CD8-positive, alpha-beta memory T cell (primary cell): Measurements from ENCODE around the gene ZNF581. TPM values are rescaled to one million over a fixed set of nuclear protein-coding genes. Genes with fewer than 3 reads are reported as not detected.

Experiments used
- CTCF ChIA-PET: fragments of 350-600 bp; sonication (Branson Sonifier 250); formaldehyde crosslinking; loops from one replicate; lab custom pipeline; 2021; ENCODE audit warnings: antibody characterized with exemption; lab: Charles Lee
- POLR2A ChIA-PET: fragments of 350-600 bp; sonication (Branson Sonifier 250); formaldehyde crosslinking; loops from one replicate; lab custom pipeline; 2021; ENCODE audit warnings: antibody characterized with exemption; lab: Charles Lee
- DNase-seq, 5 donors: peaks; one replicate each; pipeline versions ENCODE4 v3.0.0 to v3.0.0-alpha.2; 2020 to 2022; ENCODE audit warnings: mixed read lengths in 1 of 5
- H3K27ac ChIP-seq: one replicate; pipeline ENCODE4 v1.7.0; 2013; ENCODE audit warnings: low read depth, mild to moderate bottlenecking, low read length, moderate library complexity
- H3K27me3 ChIP-seq: 2 replicates; pipeline ENCODE4 v1.7.0; 2013; ENCODE audit warnings: low read length, mild to moderate bottlenecking; ENCODE audit not compliant: insufficient read depth, poor library complexity, severe bottlenecking
- H3K36me3 ChIP-seq: 2 replicates; pipeline ENCODE4 v1.7.0; 2013; ENCODE audit warnings: mild to moderate bottlenecking, low read length, moderate library complexity; ENCODE audit not compliant: insufficient read depth
- H3K4me1 ChIP-seq: 2 replicates; pipeline ENCODE4 v1.7.0; 2013; ENCODE audit warnings: mild to moderate bottlenecking, low read length, moderate library complexity; ENCODE audit not compliant: insufficient read depth
- H3K4me3 ChIP-seq: 2 replicates; pipeline ENCODE4 v1.7.0; 2013; ENCODE audit warnings: mild to moderate bottlenecking, low read length
- H3K9me3 ChIP-seq: 2 replicates; pipeline ENCODE4 v1.7.0; 2013; ENCODE audit warnings: mild to moderate bottlenecking, low read length
- H3K27ac Mint-ChIP-seq, 8 donors: one replicate each; pipeline ENCODE4 v1.8.0; 2020 to 2021; ENCODE audit warnings: mixed read lengths in 8 of 8, mild to moderate bottlenecking in 6 of 8, inconsistent platforms in 3 of 8, moderate library complexity in 3 of 8
- H3K27me3 Mint-ChIP-seq, 2 donors: one replicate each; pipeline ENCODE4 v1.8.0; 2020 to 2021; ENCODE audit warnings: mixed read lengths in 2 of 2, mild to moderate bottlenecking in 1 of 2, moderate library complexity in 1 of 2
- H3K36me3 Mint-ChIP-seq, 3 donors: one replicate each; pipeline ENCODE4 v1.8.0; 2020 to 2021; ENCODE audit warnings: mixed read lengths in 3 of 3, inconsistent platforms in 1 of 3, mild to moderate bottlenecking in 1 of 3
- H3K4me1 Mint-ChIP-seq, 3 donors: one replicate each; pipeline ENCODE4 v1.8.0; 2020 to 2021; ENCODE audit warnings: mixed read lengths in 3 of 3, inconsistent platforms in 1 of 3, mild to moderate bottlenecking in 1 of 3
- H3K4me3 Mint-ChIP-seq, 7 donors: one replicate each; pipeline ENCODE4 v1.8.0; 2020 to 2021; ENCODE audit warnings: mixed read lengths in 7 of 7, mild to moderate bottlenecking in 6 of 7, moderate library complexity in 4 of 7, inconsistent platforms in 2 of 7
- H3K9me3 Mint-ChIP-seq, 5 donors: one replicate each; pipeline ENCODE4 v1.8.0; 2020 to 2022; ENCODE audit warnings: mixed read lengths in 5 of 5, mild to moderate bottlenecking in 3 of 5, moderate library complexity in 2 of 5, inconsistent platforms in 1 of 5
- polyA plus RNA-seq: library from polyadenylated mRNA; unstranded; fragments of 300-500 nt; fragmentation: Illumina TruSeq; gene quantifications from one replicate; pipeline ENCODE4 v1.2.3, GENCODE V29; 2021
- total RNA-seq, 2 experiments: library from RNA; stranded (reverse); gene quantifications; one replicate each; pipeline ENCODE4 v1.2.3, GENCODE V29; 2021

Gene ZNF581
- total and polyA plus RNA-seq, 3 experiments from 2014 or later = 23.4 to 34.4 (median 32.8) TPM

GRCh38 chr19:55603581-55604292 is 39.7 kb upstream of the ZNF581 start:
- Histone ChIP-seq H3K9me3 (no peaks in the 10 kb centered on the region), H3K4me1 (peaks cover 36% of the 10 kb centered on the region), H3K27me3 (no peaks in the 10 kb centered on the region), H3K27ac (peak overlapping the region; percentile 80), H3K4me3 (no peak overlapping the region), H3K36me3 (no peaks in the 10 kb centered on the region)
- POLR2A ChIA-PET = interaction anchor here (1.5 kb wide), 1 partner anchor 36 kb away, joined by 4 read pairs; no protein-coding TSS in a partner anchor
- DNase-seq = no peak
- CTCF ChIA-PET = interaction anchor here (1.2 kb wide), 1 partner anchor 21 kb away, joined by 3 read pairs; the partner anchor contains the start of gene ZNF784
- Mint-ChIP-seq H3K4me1 (peaks cover 41 to 61% (median 56%) of the 10 kb centered on the region in 3 donors), H3K4me3 (peak overlapping the region; percentile 14 to 90 (median 38)), H3K36me3 (peaks cover 0 to 40% (median 4%) of the 10 kb centered on the region in 3 donors), H3K9me3 (no peaks in the 10 kb centered on the region), H3K27ac (peak overlapping the region in 6 of 8 donors; percentile 26 to 94 (median 54)), H3K27me3 (no peaks in the 10 kb centered on the region)

GRCh38 chr19:55605207-55605636 is 38.2 kb upstream of the ZNF581 start:
- Mint-ChIP-seq H3K27me3 (no peaks in the 10 kb centered on the region), H3K4me3 (peak overlapping the region; percentile 85 to 93 (median 88)), H3K27ac (peak overlapping the region; percentile 85 to 97 (median 91)), H3K36me3 (peaks cover 4 to 44% (median 8%) of the 10 kb centered on the region in 3 donors), H3K9me3 (no peaks in the 10 kb centered on the region), H3K4me1 (peaks cover 43 to 70% (median 65%) of the 10 kb centered on the region in 3 donors)
- Histone ChIP-seq H3K36me3 (peaks cover 6% of the 10 kb centered on the region), H3K27me3 (no peaks in the 10 kb centered on the region), H3K4me1 (peaks cover 35% of the 10 kb centered on the region), H3K9me3 (no peaks in the 10 kb centered on the region), H3K27ac (peak overlapping the region; percentile 80), H3K4me3 (peak overlapping the region; percentile 71)
- POLR2A ChIA-PET = interaction anchor here (1.5 to 2.0 kb wide), 3 partner anchors 19 to 49 kb away, joined by 4 to 9 read pairs (median 4); partner anchors contain the start of gene ZNF784
- CTCF ChIA-PET = interaction anchor here (0.5 to 3.3 kb wide), 18 partner anchors 12 to 423 kb away, joined by 3 to 67 read pairs (median 8); partner anchors contain the start of genes U2AF2 and ZNF784
- DNase-seq = peak; percentile 97 to 98 (median 98)

GRCh38 chr19:55605637-55606470 is 37.6 kb upstream of the ZNF581 start, which contains the start of gene ZNF865:
ZNF865 (plus strand) TSS chr19:55605647; CDS start chr19:55613619, 7,972 bp downstream.
- Mint-ChIP-seq H3K36me3 (peaks cover 4 to 49% (median 8%) of the 10 kb centered on the region in 3 donors), H3K4me1 (peaks cover 48 to 72% (median 70%) of the 10 kb centered on the region in 3 donors), H3K27me3 (no peaks in the 10 kb centered on the region), H3K4me3 (peak within 1 kb of the TSS; percentile 89 to 97 (median 90)), H3K9me3 (no peaks in the 10 kb centered on the region), H3K27ac (peak within 1 kb of the TSS; percentile 92 to 99 (median 96))
- Histone ChIP-seq H3K4me1 (peaks cover 32% of the 10 kb centered on the region), H3K36me3 (peaks cover 6% of the 10 kb centered on the region), H3K27me3 (no peaks in the 10 kb centered on the region), H3K4me3 (peak within 1 kb of the TSS; percentile 83), H3K27ac (peak within 1 kb of the TSS; percentile 80), H3K9me3 (no peaks in the 10 kb centered on the region)
- POLR2A ChIA-PET = interaction anchor here (0.8 to 2.0 kb wide), 4 partner anchors 19 to 49 kb away, joined by 3 to 9 read pairs (median 4); partner anchors contain the start of gene ZNF784
- DNase-seq = peak; percentile 62 to 79 (median 67)
- CTCF ChIA-PET = interaction anchor here (0.5 to 3.3 kb wide), 21 partner anchors 8 to 424 kb away, joined by 3 to 67 read pairs (median 7); partner anchors contain the start of genes U2AF2 and ZNF784

GRCh38 chr19:55606471-55606787 is 37.0 kb upstream of the ZNF581 start:
- H3K4me3 Mint-ChIP-seq = peak overlapping the region; percentile 89 to 97 (median 90)
- H3K9me3 Mint-ChIP-seq = no peaks in the 10 kb centered on the region
- Histone ChIP-seq H3K4me3 (peak overlapping the region; percentile 83), H3K9me3 (no peaks in the 10 kb centered on the region), H3K36me3 (peaks cover 6% of the 10 kb centered on the region), H3K4me1 (peaks cover 27% of the 10 kb centered on the region), H3K27ac (peak overlapping the region; percentile 80), H3K27me3 (no peaks in the 10 kb centered on the region)
- CTCF ChIA-PET = interaction anchor here (1.0 to 3.3 kb wide), 17 partner anchors 9 to 139 kb away, joined by 3 to 67 read pairs (median 9); partner anchors contain the start of genes U2AF2 and ZNF784
- peak overlapping the region; percentile 92 to 99 (median 96) for H3K27ac Mint-ChIP-seq
- POLR2A ChIA-PET = interaction anchor here (0.8 to 2.0 kb wide), 4 partner anchors 18 to 48 kb away, joined by 3 to 9 read pairs (median 4); partner anchors contain the start of gene ZNF784
- H3K36me3 Mint-ChIP-seq = peaks cover 4 to 53% (median 8%) of the 10 kb centered on the region in 3 donors
- no peaks in the 10 kb centered on the region for H3K27me3 Mint-ChIP-seq
- DNase-seq = no peak
- peaks cover 49 to 71% (median 70%) of the 10 kb centered on the region in 3 donors for H3K4me1 Mint-ChIP-seq

GRCh38 chr19:55606817-55607216 is 36.6 kb upstream of the ZNF581 start:
- peak overlapping the region; percentile 80 for H3K27ac ChIP-seq
- Mint-ChIP-seq H3K9me3 (no peaks in the 10 kb centered on the region), H3K4me3 (peak overlapping the region; percentile 13 to 93 (median 89)), H3K4me1 (peaks cover 50 to 70% (median 69%) of the 10 kb centered on the region in 3 donors), H3K36me3 (peaks cover 4 to 55% (median 8%) of the 10 kb centered on the region in 3 donors), H3K27me3 (no peaks in the 10 kb centered on the region), H3K27ac (peak overlapping the region; percentile 43 to 98 (median 94))
- DNase-seq = no peak
- POLR2A ChIA-PET = interaction anchor here (0.8 to 2.0 kb wide), 5 partner anchors 17 to 48 kb away, joined by 3 to 9 read pairs (median 3); partner anchors contain the start of gene ZNF784
- H3K36me3 ChIP-seq = peaks cover 6% of the 10 kb centered on the region
- peaks cover 26% of the 10 kb centered on the region for H3K4me1 ChIP-seq
- CTCF ChIA-PET = interaction anchor here (1.0 to 3.3 kb wide), 18 partner anchors 8 to 140 kb away, joined by 3 to 67 read pairs (median 8); partner anchors contain the start of genes U2AF2 and ZNF784
- H3K9me3 ChIP-seq = no peaks in the 10 kb centered on the region
- no peaks in the 10 kb centered on the region for H3K27me3 ChIP-seq
- no peak overlapping the region for H3K4me3 ChIP-seq

- no peak for DNase-seq
Measured at GRCh38 chr19:55609326-55609725, 34.1 kb upstream of the ZNF581 start.

More at GRCh38 chr19:55609326-55609725, 34.1 kb upstream of the ZNF581 start:
- H3K27ac ChIP-seq = no peak overlapping the region
- H3K36me3 Mint-ChIP-seq = peaks cover 4 to 63% (median 8%) of the 10 kb centered on the region in 3 donors
- H3K27me3 ChIP-seq = no peaks in the 10 kb centered on the region
- H3K9me3 ChIP-seq = no peaks in the 10 kb centered on the region
- peaks cover 26% of the 10 kb centered on the region for H3K4me1 ChIP-seq
- ChIA-PET CTCF (interaction anchor here (1.4 kb wide), 1 partner anchor 14 kb away, joined by 4 read pairs; the partner anchor contains the start of gene ZNF784), POLR2A (no interaction called here)
- no peaks in the 10 kb centered on the region for H3K9me3 Mint-ChIP-seq
- peaks cover 50 to 73% (median 72%) of the 10 kb centered on the region in 3 donors for H3K4me1 Mint-ChIP-seq
- peak overlapping the region in 2 of 8 donors; percentile 54 to 72 for H3K27ac Mint-ChIP-seq
- H3K36me3 ChIP-seq = peaks cover 6% of the 10 kb centered on the region
- H3K4me3 Mint-ChIP-seq = no peak overlapping the region
- H3K4me3 ChIP-seq = no peak overlapping the region
- no peaks in the 10 kb centered on the region for H3K27me3 Mint-ChIP-seq
